ENCODE measurements around the gene PTH1R.

Gene PTH1R

DNA sequence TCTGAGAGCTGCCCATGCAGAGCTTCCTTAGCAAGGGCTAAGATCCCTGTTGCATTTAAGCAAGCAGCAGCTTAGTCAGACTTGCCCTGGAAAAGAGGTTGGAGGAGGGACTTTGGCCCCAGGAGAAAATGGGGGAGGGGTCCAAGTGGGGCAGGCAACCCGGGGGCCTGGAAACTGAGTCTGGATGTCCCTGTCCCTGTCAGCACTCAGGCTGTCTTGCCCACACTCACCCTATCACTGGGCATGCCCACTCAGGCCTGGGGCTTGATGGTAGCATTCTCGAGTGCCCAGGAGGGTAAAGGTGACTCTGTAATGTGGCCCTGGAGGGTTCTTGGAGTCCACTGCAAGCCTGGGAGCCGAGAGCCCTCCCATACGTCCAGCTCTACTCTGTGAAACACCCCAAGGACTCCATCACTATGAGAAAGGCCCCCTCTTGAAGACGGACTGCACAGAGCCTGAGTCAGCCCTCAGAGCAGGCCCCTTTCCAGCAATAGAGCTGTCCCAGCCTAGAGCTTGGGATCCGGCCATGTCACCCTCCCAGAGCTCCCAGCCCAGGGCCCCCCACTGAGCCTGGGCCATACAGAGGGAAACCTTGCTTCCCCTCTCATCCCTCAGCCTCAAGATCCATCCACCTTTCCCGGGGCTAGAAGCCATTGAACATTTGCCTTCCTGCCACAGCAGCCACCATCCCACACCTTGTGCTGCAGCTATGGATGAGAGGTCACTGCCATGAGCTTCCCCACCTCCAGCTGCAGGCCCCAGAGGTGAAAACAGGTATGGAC lies 27.6 kb upstream of the PTH1R start:
- TF ChIP-seq, protein P1, sequence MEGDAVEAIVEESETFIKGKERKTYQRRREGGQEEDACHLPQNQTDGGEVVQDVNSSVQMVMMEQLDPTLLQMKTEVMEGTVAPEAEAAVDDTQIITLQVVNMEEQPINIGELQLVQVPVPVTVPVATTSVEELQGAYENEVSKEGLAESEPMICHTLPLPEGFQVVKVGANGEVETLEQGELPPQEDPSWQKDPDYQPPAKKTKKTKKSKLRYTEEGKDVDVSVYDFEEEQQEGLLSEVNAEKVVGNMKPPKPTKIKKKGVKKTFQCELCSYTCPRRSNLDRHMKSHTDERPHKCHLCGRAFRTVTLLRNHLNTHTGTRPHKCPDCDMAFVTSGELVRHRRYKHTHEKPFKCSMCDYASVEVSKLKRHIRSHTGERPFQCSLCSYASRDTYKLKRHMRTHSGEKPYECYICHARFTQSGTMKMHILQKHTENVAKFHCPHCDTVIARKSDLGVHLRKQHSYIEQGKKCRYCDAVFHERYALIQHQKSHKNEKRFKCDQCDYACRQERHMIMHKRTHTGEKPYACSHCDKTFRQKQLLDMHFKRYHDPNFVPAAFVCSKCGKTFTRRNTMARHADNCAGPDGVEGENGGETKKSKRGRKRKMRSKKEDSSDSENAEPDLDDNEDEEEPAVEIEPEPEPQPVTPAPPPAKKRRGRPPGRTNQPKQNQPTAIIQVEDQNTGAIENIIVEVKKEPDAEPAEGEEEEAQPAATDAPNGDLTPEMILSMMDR (IDR thresholded peaks at IDR 0.05; ENCODE audit: low read length, missing control alignments): no peak
- H3K4me3 ChIP-seq (replicated peaks; ENCODE audit: low read depth, low read length): no peak overlapping the region
- no peak for DNase-seq (ENCODE audit: low read depth)

DNA sequence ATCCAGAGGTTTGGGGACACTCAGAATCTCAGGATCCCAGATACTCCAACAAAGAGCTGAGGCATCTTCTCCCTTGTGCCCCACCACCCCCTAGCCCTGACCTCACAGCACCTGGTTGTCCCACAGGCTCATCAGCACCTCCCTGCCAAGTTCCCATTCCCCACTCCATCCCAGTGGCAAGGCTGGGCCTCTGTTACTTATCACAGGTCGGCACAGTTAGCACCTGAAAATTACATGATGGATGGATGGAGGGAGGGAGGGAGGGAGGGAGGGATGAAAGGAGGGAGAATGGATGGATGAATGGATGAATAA lies 27.1 kb upstream of the PTH1R start:
- no peak for DNase-seq (ENCODE audit: low read depth)
- TF ChIP-seq, protein P1 (IDR thresholded peaks at IDR 0.05; ENCODE audit: low read length, missing control alignments): no peak
- no peak overlapping the region for H3K4me3 ChIP-seq (replicated peaks; ENCODE audit: low read depth, low read length)

GRCh38 chr3:46851364-46852333 lies 25.9 kb upstream of the PTH1R start:
- TF ChIP-seq, protein P1 (IDR thresholded peaks at IDR 0.05; ENCODE audit: low read length, missing control alignments): no peak
- H3K4me3 ChIP-seq (replicated peaks; ENCODE audit: low read depth, low read length): no peak overlapping the region
- DNase-seq (ENCODE audit: low read depth): no peak

DNA sequence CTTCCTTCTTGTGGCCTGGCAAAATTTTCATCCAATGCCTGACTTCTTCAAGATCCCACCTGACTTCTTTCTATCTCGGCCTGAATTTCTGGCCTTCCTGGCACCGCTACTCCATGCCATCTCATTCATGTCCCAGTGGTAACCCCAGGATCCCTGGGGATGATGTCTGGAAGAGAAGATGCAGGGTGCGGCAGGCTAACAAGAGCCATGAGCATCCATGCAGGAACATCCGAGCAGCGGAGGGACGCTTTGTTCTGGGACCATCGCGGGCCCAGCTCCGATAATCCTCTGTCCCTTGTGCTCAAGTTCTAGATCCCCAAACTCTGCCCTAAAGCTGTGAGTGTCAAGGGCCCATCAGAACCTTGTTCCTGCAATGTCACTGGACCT lies 25.2 kb upstream of the PTH1R start:
- H3K4me3 ChIP-seq (replicated peaks; ENCODE audit: low read depth, low read length): no peak overlapping the region
- TF ChIP-seq, protein P1 (IDR thresholded peaks at IDR 0.05; ENCODE audit: low read length, missing control alignments): no peak
- DNase-seq (ENCODE audit: low read depth): no peak

- no peak for DNase-seq (ENCODE audit: low read depth)
- TF ChIP-seq, protein P1 (IDR thresholded peaks at IDR 0.05; ENCODE audit: low read length, missing control alignments): no peak
Observed at GRCh38 chr3:46852839-46853355, 24.6 kb upstream of the PTH1R start.

GRCh38 chr3:46853441-46854415 lies 23.8 kb upstream of the PTH1R start:
- H3K4me3 ChIP-seq (replicated peaks; ENCODE audit: low read depth, low read length): no peak overlapping the region
- TF ChIP-seq, protein P1 (IDR thresholded peaks at IDR 0.05; ENCODE audit: low read length, missing control alignments): no peak
- DNase-seq (ENCODE audit: low read depth): no peak

More at GRCh38 chr3:46852839-46853355, 24.6 kb upstream of the PTH1R start:
- no peak overlapping the region for H3K4me3 ChIP-seq (replicated peaks; ENCODE audit: low read depth, low read length)
